SKM-1 treated with dmso at 0.1 percent for 144 hours (cell line): Measurements from ENCODE around the gene OR2T10.
A peak's percentile ranks its signal among the peaks of the same experiment; 100 is the strongest.
"Not testable (repeated sequence)": the region's sequence is repeated elsewhere in the genome, so short reads cannot be mapped to it uniquely, and the experiment has no call there.

Source experiments
- DNase-seq: peaks from one replicate; lab custom pipeline; 2025; ENCODE audit not compliant: unreplicated experiment; lab: John Stamatoyannopoulos, UW

The OR2T10 gene

DNA sequence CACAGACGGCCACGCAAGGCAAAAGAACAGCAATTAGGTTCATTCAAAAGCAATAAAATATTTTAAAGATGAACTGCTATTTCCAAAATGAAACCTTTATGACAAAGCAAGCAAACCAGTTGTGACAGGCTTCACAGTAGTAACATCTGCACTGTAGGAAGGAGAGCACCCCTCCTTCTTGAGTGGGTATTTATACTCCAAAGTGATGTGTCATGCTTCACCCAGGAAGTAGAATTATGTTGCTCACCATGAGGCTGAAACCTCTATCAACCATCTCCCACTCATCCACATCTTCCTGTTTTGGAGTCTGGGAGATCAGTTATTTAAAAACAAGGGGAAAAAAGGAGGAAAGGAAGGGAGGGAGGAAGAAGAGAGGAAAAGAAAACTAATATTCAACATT lies 885 bp downstream of the OR2T10 start:
- DNase-seq = peak; percentile 41

DNA sequence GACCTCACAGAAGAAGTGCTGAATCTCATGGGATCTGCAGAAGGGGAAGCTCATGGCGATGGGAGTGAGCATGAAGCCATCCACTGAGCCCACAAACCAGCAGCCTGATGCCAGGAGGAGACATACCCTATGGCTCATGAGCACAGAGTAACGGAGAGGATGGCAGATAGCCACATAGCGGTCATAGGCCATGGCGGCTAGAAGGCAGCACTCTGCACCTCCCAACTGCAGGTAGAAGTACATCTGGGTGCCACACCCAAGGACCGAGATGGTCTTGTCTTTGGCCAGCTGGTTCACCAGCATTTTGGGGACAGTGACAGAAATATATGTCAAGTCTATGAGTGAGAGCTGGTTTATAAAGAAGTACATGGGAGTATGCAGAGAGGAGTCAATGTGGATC lies 4.3 kb downstream of the OR2T10 start:
- DNase-seq = no peak

DNA sequence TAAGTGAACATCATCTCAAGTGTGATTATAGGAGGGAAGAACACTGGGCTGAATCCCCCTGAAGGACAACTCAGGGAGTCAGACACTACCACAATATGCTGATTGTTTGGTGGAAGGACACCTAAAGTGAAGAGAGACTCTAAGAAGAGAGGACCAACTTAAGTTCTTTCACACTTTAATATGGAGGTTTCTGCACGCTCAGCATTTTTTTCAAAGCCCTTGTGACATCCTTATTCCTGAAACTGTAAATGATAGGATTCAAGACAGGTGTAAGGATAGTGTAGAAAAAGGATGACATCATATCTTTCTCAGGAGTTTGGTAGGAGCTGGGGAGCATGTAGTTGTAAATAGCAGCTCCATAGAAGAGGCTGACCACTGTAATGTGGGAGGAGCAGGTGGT lies 4.8 kb downstream of the OR2T10 start:
- no peak for DNase-seq

DNA sequence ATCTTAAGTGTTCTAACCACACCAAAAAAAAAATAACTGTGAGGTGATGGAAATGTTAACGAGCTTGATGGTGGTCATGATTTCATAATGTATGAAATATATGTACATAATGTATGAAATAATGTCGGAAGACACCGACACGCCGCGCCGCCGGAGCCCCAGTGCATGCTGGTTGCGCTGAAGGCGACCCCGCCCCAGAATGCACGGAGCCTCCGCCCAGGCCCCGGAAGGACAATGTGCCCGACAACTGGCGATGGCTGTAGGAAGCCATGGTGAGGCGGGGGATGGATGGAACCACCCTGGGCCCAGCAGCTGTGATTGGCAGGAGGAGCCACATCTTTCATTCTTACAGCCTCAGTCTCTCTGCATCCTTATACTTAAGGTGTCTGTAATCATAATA lies 7.4 kb downstream of the OR2T10 start:
- no peak for DNase-seq

DNA sequence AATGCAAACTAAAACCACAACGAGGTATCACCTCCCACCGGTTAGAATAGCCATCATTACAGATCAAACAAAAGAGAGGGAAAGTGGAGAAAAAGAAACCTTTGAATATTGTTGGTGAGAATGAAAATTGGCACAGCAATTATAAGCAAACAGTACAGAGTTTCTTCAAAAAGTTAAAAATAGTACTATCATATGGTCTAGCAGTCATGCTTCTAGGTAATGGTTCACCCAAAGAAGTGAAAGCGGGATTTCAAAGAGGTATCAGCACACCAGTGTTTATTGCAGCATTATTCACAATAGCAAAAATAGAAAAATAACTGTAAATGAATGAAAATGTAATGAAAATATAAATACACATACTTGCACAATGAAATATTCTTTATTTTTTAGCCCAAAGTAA lies 8.2 kb downstream of the OR2T10 start:
- DNase-seq = no peak

DNA sequence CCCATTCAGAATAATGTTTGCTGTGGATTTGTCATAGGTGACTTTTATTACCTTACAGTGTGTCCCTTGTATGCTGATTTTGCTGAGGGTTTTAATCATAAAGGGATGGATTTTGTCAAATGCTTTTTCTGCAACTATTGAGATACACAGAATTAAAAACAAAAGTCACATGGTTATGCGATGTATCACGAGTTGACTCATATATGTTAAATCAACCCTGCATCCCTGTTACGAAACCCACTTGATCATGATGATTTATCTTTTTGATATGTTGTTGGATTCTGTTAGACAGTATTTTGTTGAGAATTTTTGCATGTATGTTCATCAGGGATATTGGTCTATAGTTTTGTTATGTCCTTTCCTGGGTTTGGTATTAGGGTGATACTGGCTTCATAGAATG lies 12.2 kb downstream of the OR2T10 start:
- no peak for DNase-seq

DNA sequence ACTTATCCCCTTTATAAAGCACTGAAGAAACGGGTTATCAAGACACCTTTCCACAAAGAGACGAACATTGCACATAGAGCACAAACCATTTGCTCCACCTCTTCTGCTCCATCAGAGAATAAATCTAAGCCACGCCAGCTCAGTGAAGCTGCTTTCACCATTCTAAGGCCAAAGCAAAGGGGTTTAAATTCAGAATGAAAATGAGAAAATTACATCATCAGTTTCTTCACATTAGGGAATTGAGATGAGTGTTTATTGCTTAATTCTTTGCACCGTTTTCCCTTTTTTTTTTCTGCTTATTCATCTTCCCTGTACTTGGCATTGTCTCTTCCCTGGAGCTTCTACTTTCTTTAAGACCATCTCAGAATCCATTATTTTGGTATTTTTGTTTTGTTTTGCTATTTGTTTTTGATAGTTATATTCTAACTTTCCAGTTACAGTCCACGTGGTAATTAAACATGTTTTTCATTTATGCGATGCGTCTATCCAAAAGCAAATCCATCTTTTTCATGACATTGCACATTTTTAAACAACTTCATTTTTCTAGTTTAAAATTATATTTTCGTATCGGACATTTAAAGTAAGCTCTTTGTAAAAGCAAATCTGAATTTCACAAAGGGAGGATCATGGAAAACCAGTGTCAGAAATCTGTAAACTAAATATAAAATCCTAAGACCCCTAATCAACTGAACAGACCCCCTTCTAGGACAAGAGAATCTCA lies 21.1 kb downstream of the OR2T10 start:
- no peak for DNase-seq

DNA sequence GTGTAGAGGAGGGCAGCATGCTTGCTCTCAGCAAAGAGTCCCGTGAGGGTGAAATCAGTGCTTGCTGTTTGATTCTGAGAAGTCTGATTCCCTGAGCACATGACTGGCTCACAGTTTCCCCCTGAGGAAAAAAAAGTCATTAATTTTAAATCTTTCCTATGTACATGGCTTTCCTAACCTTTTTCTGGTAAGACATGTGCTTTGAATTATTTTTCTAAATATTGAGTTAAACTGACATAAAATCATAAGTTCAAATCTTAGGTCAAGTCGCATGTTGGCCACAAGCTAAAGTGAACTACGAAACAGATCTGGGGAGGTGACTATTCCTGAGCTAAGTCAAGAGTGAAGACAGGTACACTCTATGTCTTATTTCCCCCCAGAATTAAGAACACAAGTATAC lies 22.8 kb downstream of the OR2T10 start, which contains the start of gene OR2T34:
Gene OR2T34, minus strand, starts transcription at position 101 of the 400 bp plus-strand sequence. Its CDS starts 0 bp downstream, at position 101.
- DNase-seq = not testable (repeated sequence)

DNA sequence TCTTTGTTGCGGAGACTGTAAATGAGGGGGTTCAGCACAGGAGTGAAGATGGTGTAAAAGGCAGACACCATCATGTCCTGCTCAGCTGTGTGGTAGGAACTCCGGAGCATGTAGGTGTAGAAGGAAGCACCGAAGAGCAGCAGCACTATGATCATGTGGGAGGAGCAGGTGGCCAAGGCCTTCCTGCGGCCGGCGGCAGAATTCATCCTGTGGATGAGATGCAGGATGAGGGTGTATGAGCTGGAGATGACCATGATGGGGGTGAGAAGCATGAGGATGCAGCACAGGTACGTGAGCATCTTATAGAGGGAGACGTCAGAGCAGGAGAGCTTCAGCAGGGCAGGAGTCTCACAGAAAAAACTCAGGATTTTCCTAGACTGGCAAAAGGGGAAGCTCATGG lies 23.6 kb downstream of the OR2T10 start:
- DNase-seq = not testable (repeated sequence)

DNA sequence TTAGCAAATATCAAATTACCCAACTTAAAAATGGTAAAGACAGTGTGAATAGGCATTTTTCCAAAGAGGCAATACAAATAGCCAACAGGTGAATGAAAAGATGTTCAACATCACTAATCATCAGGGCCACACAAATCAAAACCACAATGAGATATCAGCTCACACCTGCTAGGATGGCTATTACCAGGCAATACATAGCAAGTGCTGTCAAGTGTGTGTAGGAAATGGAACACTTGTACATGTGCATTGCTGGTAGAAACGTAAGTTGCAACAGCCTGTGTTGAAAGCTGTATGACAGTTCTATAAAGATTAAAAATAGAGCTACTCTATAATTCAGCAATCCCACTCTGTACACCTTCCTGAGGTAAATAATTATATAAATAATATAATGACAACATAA lies 25.5 kb downstream of the OR2T10 start:
- not testable (repeated sequence) for DNase-seq

DNA sequence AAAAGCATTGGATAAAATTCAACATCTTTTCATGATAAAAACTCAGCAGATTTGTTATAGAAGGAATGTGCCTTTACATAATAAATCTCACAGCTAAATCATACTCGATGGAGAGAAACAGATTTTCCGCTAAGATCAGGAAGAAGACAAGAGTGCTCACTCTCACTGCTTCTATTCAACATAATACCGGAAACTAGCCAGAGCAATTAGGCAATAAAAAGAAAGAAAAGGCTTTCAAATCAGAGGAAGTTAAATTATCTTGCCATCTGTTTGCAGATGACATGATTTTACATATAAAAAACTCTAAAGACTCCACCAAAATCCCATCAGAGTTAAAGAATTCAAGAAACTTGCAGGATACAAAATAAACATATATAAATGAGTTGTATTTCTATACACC lies 26.7 kb downstream of the OR2T10 start:
- DNase-seq = not testable (repeated sequence)

DNA sequence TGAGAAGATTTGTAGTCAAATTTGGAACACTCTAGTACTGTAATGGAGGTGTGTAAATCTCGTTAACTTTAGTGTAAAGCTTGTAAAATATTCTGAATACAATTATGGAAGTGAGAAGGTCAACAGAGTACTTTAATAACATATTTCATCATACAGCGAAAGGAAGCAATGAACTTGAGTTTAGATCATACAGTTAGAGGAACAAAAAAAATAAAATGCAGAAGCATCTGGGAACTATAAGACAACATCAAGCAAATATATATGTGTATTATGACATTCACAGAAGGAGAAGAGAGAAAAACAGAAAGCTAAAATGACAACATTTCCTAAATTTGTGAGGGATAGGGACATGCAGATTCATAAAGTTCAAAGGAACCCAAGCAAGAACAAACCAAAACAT lies 28.5 kb downstream of the OR2T10 start:
- not testable (repeated sequence) for DNase-seq

DNA sequence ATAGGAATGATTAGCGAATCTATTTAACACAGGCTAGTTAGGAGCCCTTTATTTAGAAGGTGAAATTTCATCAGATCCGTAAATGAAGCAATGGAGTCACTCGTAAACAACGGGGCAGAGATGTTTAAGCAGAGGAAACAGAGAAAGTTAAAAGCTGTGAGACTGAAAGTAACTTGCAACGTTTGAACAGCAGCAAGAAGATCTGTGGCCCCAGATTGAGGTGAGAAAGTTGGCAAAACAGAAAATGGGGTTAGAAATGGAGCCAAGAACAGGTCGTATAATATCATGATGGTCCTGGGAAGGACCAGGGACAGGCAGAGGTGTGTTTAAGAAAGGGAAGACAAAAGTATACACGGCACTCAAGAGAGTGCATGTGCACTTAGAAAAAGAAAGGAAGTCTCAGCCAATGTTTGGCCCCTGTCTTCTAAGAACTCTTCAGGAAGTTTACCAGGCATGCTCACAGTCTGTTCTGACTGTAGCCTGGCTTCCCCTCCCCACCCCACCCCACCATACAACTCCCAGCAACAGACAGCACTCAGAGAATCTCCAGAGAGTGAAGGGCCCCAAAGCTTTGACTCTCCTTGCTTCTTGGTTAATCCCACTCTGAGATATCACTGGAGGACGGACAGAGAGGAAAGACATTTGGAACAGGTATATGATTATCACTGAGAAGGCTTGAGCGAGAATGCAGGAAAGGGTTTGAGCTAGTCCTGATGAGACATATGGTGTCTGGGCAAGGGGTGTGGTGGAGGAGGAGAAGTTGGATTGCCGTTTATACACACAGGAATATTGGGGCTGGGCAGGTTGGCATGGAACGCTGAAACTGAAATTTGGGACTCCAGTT lies 31.7 kb downstream of the OR2T10 start:
- not testable (repeated sequence) for DNase-seq

DNA sequence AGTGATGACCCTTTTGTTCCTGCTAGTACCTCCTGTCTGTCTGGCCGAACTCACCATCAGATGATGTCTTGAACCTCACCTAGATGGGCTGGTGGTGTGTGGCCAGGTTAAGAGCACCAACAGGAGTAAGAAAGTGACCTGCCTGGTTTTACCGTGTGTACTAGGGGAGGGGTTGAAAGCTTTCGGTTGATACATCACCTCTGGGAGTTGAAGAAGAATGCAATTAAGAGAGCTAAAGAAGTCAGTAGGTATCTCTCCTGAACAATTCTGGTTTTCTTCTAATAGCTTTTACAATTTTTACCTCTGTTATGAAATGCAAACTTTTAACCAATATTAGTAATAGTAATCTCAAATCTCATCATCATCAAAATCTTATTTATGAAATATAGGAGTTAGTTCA lies 34.8 kb downstream of the OR2T10 start, which contains the start of gene OR2T29:
Gene OR2T29, minus strand, starts transcription at position 101 of the 400 bp plus-strand sequence. CDS start 3,281 bp downstream, outside the sequence.
- not testable (repeated sequence) for DNase-seq

DNA sequence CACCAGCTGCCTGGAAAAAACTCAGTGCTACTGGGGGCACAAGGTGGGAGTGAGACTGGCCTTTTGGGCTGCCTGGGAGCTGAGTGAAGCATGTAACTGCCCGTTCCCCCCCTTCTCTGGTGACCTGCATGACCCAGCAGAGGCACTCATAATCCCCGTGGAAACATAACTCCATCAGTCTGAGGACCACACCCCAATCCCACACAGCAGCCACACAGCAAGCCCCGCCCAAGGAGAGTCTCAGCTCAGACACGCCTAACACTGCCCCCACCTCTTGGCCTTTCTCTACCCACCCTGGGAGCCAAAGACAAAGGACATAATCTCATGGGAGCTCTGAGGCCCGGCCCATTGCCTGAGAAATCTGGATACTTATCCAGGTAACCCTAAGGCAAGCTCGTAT lies 46.5 kb downstream of the OR2T10 start:
- DNase-seq = not testable (repeated sequence)

DNA sequence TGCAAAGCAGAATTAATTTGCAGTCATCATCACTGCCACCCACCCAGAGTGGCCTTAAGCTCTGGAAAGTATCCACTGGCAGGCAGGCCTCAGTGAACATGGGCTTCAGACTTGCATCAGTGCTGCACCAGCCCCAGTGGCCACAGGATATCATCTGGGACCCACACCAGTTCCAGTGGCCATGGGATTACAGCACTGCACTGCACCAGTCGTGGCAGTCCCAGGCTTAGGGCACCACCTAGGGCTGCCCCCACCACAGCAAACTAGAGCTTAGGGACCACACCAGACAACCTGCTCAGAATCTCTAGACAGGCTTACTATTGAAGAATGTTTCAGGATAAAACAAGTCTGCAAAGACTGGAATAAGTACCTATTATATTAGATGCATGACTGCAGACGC lies 50.1 kb downstream of the OR2T10 start:
- DNase-seq = not testable (repeated sequence)
